COR-L47 (cell line): ENCODE results near the gene YWHAQ.
A peak's percentile ranks its signal among the peaks of the same experiment; 100 is the strongest.
"Not testable (repeated sequence)": the region's sequence is repeated elsewhere in the genome, so short reads cannot be mapped to it uniquely, and the experiment has no call there.

Source experiments
- DNase-seq: peaks from one replicate; lab custom pipeline; 2025; lab: John Stamatoyannopoulos, UW

Gene YWHAQ

DNA sequence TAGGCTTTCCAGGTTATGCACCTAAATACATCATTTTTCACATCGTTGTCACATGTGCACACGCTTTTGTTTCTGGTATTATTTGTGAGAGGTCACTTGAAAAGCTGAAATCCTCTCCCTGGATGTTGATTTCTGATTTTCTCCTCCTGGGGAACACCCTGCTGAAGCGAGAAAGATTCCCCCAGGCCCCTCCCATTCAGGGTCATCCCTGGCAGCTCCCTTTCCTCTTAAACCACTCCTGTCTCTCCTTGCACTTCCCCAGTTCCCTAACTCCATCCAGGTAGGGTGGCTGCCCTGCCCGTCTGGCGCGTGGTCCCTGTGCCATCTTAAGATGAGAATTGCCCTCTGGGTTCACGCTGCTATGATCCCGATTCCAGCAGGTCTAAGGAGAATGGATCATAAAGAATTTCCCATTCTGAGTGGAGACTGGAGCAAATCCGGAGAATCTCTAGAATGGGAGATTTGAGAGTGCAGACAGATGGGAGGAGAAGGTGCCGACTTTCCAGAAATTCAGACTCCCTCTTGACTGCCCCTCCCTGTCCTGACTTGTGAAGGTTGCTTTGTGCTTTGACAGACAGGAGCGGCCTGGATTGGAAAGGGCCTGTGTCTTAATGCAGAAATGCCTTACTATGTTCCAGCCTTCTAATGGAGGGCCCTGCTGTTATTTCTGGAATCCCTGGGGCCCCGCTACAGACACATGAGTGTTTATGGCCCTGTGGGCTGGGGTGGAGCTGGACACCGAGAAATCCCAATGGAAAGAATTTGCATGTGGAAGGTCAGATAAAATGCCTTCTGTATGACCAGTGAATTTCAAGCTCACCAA lies 1.3 kb upstream of the YWHAQ start:
- DNase-seq: no peak

DNA sequence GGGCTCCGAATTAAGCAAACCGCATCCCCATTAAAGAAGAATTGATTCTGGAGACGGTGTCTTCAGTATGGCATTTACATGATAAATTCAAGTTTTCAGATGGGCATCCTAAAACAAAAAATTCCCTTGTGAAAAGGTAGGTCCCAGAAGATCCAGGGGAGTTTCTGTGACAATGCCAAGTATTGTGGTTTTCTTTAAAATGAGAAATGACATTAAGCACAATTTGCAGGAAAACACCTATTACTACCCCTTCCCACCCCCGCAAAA lies 689 bp upstream of the YWHAQ start:
- no peak for DNase-seq

DNA sequence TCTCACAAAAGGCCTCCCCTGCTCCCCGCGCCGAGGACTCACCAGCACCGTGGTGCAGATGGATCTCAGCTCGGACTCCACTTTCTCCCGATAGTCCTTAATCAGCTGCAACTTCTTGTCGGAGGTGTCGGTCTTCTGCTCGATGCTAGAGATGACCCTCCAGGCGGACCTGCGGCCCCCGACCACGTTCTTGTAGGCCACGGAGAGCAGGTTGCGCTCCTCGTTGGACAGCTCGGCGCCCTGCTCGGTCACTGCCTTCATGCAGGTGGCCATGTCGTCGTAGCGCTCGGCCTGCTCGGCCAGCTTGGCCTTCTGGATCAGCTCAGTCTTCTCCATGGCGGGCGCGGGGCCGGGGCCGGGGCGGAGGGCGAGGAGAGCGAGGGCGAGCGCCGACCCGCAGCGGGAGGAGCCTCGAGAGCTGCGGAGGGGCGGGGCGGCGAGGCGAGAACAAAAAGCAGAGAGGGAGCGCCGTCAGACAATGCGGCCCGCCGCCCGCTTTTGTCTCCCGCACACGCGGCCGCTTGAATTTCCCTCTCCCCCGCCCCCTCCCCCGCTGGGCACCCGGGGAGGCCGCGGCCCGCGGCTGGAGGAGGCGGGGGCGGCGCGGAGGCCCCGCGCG lies 571 bp downstream of the YWHAQ start:
- peak; percentile 88 for DNase-seq

DNA sequence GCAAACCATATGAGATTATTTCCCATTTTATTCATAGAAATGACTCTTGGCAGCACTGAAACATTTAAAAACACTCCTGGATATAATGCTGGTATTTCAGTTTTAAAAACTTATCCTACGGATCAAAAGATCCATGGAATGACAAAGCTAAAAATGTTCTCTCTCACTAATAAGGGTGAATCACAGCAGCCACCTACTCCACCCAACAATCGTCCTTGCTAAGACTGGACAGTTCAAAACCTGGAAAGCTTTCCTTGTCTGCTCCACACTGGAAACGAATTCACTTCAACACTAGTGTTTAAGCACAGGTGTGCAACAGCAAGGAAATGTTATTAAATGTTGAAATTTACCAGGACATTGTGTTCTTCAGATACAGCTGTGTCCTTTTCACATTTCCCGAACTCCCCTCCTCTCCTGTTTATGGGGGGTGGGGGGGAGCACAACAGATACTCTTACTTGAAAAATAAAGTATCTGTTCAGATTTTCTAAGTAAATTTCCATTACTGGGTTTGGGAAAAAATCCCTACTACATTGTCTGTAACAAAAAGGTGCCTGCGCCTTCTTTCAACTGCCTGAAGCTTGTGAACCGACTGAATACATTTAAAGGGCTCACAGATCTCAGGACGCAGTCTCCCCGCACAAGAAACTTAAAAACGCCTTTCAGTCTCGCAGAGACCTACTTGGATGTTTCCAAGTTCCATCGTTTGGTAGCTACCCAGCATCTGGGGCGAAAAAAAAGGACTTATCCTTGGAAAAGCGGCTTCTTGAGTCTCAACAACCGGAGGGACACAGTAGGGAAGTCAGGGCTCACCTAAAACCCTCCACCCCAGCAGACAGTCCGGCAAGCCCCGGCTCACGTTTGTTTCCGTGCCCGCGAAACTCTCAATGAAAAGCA lies 1.3 kb downstream of the YWHAQ start:
- no peak for DNase-seq

DNA sequence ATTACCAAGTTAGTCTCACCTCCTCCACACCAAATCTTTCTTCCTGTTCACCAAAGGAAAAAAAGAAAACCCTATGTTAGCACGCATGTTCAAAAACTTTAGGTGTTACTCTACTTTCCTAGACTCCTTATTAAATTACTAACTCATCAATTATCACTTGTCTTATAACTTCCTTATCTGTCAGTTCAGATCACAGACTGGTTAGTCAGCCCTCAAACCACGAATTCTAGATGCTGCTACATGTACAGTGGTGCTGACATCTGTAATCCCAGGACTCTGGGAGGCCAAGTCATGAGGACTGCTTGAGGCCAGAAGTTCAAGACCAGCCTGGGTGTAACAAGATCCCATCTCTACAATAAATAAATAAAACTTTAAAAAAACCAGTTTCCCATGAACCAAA lies 3.5 kb downstream of the YWHAQ start:
- DNase-seq: no peak

DNA sequence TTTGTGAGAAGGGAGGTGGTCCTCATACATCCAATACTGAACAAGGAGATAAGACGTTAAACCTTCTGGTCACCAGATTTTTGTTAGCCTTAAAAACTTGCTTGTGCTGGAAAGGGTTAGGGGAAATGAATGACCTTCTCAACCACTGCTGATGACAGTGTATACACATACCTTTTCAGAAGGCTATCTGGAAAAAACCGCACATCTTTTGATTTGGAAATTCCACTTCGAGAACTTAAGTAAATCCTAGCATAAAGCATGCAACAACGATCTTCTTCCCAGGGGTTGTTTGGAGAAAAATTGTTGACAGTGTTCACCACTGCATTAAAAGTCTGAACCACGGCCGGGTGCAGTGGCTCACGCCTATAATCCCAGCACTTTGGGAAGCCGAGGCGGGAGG lies 7.6 kb downstream of the YWHAQ start:
- DNase-seq: no peak

DNA sequence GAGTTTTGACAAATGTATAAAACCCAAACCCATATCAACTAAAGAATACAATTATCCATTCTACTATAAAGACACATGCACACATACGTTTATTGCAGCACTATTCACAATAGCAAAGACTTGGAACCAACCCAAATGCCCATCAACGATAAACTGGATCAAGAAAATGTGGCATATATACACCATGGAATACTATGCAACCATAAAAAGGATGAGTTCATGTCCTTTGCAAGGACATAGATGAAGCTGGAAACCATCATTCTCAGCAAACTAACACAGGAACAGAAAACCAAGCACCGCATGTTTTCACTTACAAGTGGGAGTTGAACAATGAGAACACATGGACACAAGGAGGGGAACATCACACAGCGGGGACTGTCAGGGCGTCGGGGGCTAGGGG lies 9.1 kb downstream of the YWHAQ start:
- not testable (repeated sequence) for DNase-seq

DNA sequence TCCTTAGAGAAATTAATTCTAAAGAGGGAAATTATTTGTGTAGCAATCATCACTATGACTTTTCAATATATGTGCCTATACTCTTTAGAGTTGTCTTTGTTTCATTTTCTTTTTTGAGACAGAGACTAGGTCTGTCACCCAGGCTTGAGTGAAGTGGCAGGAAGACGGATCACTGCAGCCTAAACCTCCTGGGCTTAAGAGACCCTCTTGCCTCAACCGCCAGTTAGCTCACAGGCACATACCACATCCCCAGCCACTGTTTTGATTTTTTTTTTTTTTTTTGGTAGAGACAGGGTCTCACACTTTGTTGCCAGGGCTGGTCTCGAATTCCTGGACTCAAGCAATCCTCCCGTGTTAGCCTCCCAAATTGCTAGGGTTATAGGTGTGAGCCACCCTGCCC lies 12.4 kb downstream of the YWHAQ start:
- DNase-seq: no peak

DNA sequence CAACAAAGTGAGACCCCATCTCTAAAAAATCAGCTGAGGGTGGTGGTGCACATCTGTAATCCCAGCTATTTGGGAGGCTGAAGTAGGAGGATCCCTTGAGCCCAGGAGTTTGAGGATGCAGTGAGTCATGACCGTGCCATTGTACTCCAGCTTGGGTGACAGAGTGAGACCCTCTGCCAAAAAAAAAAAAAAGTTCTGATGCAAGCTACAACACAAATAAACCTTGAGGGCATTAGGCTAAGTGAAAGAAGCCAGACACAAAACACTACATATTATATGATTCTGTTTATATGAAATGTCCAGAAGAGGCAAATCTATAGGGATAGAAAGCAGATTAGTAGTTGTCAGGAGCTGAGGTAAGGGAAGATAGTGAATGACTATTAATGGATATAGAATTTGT lies 13.0 kb downstream of the YWHAQ start:
- DNase-seq: no peak

DNA sequence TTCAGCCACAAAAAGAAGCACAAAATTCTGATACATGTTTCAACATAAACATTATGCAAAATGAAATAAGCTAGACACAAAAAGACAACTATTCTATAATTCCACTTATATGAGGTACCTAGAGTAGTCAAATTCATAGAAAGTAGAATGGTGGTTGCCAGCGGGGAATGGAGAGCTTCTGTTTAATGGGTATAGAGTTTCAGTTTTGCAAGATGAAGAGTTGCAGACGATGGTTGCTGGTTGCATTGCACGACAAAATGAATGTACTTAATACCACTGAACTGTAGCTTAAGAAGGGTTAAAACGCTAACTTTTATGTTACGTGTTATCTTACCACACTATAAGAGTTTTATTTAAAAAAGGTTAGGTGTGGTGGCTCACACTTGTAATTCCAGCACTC lies 13.5 kb downstream of the YWHAQ start:
- DNase-seq: no peak

DNA sequence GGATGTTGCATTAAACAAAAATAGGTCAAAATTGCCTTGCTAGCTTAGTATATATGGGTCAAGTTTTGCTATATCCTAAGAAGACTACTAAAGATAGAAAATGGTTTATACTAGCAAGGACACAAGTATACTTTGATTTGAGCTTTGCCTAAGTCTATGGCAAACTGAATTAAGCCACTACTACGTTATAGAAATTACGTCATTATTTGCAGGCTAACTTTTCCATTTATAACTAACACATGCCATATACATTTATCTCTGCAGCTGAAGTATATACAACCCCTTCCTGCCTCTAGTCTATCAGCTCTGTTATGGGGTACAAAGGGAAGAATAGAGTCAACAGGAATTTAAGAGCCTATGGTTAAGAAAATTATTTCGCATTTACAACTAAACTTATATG lies 16.2 kb downstream of the YWHAQ start:
- DNase-seq: no peak

DNA sequence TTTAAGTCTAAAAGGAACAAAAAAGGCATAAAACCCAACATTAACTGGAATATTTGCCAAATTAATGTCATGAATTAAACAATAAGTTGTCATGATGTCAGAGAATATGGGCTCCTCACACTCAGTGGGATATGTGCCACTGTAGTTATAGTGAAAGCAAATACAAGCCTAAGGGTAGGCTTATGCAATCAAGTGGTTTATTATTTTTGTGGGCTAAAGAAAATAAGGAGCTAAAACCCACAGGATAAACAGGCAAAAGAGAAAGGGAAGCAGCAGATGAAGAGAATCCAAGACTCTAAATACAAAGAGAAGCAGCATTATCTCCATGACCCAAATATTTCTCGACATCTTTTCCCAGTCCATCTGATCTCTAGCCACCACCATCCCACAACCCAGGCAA lies 17.5 kb downstream of the YWHAQ start:
- no peak for DNase-seq

DNA sequence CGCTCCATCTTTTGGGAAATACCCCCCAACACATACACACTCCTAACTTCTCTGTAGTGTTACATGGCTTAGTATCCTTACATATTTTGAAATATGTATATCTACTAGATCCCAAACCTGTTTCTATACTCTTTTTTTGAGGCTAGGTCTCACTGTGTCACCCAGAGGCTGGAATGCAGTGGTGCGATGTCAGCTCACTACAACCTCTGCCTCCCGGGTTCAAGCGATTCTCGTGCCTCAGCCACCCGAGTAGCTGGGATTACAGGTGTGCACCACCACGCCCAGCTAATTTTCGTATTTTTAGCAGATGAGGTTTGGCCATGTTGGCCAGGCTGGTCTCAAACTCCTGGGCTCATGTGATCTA lies 19.3 kb downstream of the YWHAQ start:
- DNase-seq: not testable (repeated sequence)

DNA sequence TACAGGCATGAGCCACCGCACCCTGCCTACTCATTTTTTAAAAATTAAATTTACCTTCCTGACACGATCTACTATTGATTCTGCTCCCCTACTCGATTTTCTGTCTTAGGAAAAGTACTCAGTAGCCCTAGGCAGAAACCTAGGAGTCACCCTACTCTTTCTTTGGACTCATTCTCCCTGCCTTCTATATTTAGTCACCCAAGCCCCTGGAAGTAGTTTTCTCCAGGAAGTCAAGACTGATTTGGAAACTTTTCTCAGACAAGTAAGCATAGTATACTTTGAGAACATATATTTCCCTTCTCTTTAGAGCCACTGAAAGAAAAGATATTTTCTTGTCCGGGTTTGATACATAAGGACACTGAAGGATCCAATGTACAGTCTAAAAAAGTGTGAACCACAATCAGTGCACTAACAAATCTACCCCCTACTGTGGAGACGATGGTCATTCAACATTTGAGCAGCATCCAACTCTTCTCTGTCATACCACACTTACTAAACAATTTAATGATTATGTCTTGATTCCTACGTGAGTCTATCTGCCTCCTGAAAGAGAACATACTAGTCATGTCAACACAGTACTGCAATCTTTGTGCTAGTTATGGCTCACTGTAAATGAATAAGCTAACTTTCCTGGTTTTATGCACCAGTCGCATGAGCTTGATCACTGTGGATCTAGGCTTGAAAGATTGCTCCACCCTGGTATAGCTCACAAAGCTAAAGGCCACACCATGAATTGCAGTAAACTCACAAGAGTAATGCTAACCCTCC lies 19.8 kb downstream of the YWHAQ start:
- no peak for DNase-seq

DNA sequence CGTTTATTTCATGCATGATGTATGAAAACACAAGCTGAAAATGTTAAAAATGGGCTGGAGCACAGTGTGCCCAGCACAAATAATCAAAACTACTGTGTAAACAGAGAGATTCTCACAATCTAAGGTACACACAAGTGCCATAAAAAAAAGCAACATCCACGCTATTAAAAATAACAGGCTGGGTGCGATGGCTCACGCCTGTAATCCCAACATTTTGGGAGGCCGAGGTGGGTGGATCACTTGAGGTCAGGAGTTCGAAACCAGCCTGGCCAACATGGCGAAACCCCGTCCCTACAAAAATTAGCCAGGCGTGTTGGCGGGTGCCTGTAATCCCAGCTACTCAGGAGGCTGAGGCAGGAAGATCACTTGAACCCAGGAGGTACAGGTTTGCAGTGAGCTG lies 22.3 kb downstream of the YWHAQ start:
- not testable (repeated sequence) for DNase-seq

DNA sequence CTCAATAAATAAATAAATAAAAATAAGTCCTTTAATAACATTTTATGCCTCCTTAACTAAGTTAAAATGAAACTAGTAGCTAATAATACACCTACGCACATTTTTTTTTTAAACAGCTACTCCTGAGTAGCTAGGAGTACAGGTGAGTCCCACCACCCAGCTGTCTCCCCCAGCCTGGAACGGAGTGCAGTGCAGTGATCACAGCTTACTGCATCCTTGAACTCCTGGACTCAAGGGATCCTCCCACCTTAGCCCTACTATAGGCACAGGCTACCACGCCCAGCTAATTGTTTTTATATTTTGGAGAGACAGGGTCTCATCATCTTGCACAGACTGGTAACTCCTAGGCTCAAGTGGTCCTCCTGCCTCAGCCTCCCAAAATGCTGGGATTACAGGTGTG lies 28.4 kb downstream of the YWHAQ start:
- DNase-seq: no peak

DNA sequence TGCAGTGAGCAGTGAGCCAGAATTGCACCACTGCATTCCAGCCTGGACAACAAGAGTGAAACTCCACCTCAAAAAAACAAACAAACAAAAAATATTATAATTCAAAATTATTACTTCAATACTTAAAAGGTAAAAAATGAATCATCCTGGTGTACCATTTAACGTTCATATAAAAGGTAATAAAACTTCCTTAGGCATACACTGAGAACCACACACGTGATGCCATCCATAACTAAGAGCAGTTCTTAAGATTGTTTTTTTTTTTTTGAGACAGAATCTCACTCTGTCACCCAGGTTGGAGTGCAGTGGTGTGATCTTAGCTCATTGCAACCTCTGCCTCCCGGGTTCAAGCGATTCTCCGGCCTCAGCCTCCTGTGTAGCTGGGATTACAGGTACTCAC lies 29.4 kb downstream of the YWHAQ start:
- no peak for DNase-seq

DNA sequence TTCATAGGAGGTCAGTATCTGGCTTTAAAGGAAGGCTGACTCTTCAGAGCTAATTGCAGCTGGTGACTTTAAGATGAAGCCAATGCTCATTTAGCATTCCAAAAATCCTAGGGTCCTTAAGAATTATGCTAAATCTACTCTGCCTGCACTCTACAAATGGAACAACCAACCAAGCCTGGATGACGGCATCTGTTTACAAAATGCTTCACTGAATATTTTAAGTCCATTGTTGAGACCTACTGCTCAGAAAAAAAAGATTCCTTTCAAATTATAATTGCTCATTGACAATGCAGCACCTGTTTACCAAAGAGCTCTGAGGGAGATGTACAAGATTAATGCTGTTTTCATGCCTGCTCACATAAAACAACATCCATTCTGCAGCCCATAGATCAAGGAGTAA lies 31.4 kb downstream of the YWHAQ start:
- DNase-seq: no peak

DNA sequence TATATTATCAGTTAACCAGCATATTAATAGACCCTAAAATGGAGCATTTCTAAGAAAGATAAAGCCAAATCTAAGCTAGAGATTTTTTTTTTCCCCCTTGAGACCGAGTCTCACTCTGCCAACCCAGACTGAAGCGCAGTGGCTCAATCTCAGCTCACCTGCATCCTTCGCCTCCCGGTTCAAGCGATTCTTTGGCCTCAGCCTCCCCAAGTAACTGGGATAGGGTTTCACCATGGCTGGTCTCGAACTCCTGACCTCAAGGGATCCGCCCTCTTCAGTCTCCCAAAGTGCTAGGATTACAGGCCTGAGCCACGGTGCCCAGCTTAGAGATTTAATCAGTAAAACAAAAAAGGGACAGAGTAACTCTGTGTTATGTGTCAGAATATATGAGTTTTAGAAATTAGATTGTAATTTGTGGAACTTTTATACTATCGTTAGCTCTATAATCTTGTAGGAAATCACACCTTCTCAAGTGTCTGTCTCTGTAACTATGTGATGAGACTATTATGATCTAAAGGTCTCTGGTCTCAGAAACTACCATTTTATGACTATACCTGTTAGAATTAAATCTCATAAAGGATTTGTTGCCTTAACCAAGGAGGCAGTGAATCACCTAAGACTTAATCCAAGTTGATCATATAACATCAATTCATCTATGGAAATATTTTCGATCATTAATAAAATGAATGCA lies 34.0 kb downstream of the YWHAQ start:
- DNase-seq: no peak

DNA sequence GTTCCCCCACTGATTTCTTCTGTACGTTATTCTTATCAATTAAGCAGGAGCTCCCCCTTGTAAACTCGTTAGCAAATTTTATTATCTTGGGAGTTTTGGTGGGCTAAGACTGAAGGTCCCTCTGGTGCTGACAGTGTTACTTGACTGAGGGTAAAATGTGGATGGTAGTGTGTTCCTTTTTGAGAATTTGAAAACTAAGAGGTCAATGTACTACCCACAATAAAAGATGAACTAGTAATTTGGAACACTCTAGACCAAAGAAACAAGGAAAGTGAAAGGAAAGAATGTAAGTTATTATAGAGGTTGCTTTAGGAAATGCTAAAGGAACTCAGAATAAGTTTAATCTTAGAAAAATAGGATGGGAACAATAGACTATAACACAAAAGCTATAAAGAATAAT lies 35.1 kb downstream of the YWHAQ start:
- DNase-seq: no peak

DNA sequence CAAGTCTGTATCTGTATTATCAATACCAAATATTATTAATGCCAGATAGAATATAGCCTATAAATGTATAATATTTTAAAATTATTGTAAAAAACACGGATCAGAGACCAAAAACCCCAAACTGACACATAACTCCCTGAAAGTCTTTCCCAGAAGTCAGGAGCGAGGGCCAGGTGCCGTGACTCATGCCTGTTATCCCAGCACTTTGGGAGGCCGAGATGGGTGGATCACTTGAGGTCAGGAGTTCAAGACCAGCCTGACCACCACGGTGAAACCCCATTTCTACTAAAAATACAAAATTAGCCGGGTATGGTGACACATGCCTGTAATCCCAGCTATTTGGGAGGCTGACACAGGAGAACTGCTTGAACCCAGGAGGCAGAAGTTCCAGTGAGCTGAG lies 35.5 kb downstream of the YWHAQ start:
- DNase-seq: not testable (repeated sequence)
